ENCODE measurements around the gene RPL10A.

Gene RPL10A

GRCh38 chr6:35490821-35491557 lies 22.8 kb downstream of the RPL10A start:
- Histone ChIP-seq H3K27ac (ENCODE audit: low read depth in 2 of 2, low read length in 2 of 2) (peak overlapping the region; percentile 75 to 77), H3K4me3 (ENCODE audit: low read length in 2 of 2) (no peak overlapping the region), H3K9ac (ENCODE audit: low read depth in 1 of 2, low read length in 2 of 2) (peak overlapping the region in 1 of 2 donors; percentile 29), H3K36me3 (ENCODE audit: control insufficient read depth in 2 of 2, insufficient read depth in 2 of 2, low read length in 2 of 2) (peaks cover 0 to 4% of the 10 kb centered on the region in 2 donors), H3K9me3 (ENCODE audit: control insufficient read depth in 2 of 2, low read length in 2 of 2) (no peaks in the 10 kb centered on the region), H3K27me3 (ENCODE audit: control insufficient read depth in 2 of 2, insufficient read depth in 2 of 2, low read length in 2 of 2) (no peaks in the 10 kb centered on the region), H3K4me1 (ENCODE audit: control insufficient read depth in 2 of 2, insufficient read depth in 2 of 2, low read length in 2 of 2) (peaks cover 56 to 68% of the 10 kb centered on the region in 2 donors)

- H3K4me3 ChIP-seq (ENCODE audit: low read length in 2 of 2): no peak overlapping the region
- H3K27me3 ChIP-seq (ENCODE audit: control insufficient read depth in 2 of 2, insufficient read depth in 2 of 2, low read length in 2 of 2): no peaks in the 10 kb centered on the region
- peaks cover 0 to 4% of the 10 kb centered on the region in 2 donors for H3K36me3 ChIP-seq (ENCODE audit: control insufficient read depth in 2 of 2, insufficient read depth in 2 of 2, low read length in 2 of 2)
- peak overlapping the region in 1 of 2 donors; percentile 31 for H3K9ac ChIP-seq (ENCODE audit: low read depth in 1 of 2, low read length in 2 of 2)
- no peaks in the 10 kb centered on the region for H3K9me3 ChIP-seq (ENCODE audit: control insufficient read depth in 2 of 2, low read length in 2 of 2)
- peak overlapping the region; percentile 75 to 77 for H3K27ac ChIP-seq (ENCODE audit: low read depth in 2 of 2, low read length in 2 of 2)
- H3K4me1 ChIP-seq (ENCODE audit: control insufficient read depth in 2 of 2, insufficient read depth in 2 of 2, low read length in 2 of 2): peaks cover 49 to 62% of the 10 kb centered on the region in 2 donors
Measured at GRCh38 chr6:35491558-35492257, 23.5 kb downstream of the RPL10A start.

GRCh38 chr6:35492258-35492973 lies 24.2 kb downstream of the RPL10A start:
- no peaks in the 10 kb centered on the region for H3K27me3 ChIP-seq (ENCODE audit: control insufficient read depth in 2 of 2, insufficient read depth in 2 of 2, low read length in 2 of 2)
- peak overlapping the region; percentile 75 to 77 for H3K27ac ChIP-seq (ENCODE audit: low read depth in 2 of 2, low read length in 2 of 2)
- H3K4me3 ChIP-seq (ENCODE audit: low read length in 2 of 2): no peak overlapping the region

GRCh38 chr6:35492974-35493284 lies 24.7 kb downstream of the RPL10A start:
- peak overlapping the region; percentile 75 to 77 for H3K27ac ChIP-seq (ENCODE audit: low read depth in 2 of 2, low read length in 2 of 2)
- no peak overlapping the region for H3K9ac ChIP-seq (ENCODE audit: low read depth in 1 of 2, low read length in 2 of 2)
- H3K36me3 ChIP-seq (ENCODE audit: control insufficient read depth in 2 of 2, insufficient read depth in 2 of 2, low read length in 2 of 2): peaks cover 0 to 4% of the 10 kb centered on the region in 2 donors
- no peaks in the 10 kb centered on the region for H3K9me3 ChIP-seq (ENCODE audit: control insufficient read depth in 2 of 2, low read length in 2 of 2)
- no peaks in the 10 kb centered on the region for H3K27me3 ChIP-seq (ENCODE audit: control insufficient read depth in 2 of 2, insufficient read depth in 2 of 2, low read length in 2 of 2)
- peaks cover 40 to 51% of the 10 kb centered on the region in 2 donors for H3K4me1 ChIP-seq (ENCODE audit: control insufficient read depth in 2 of 2, insufficient read depth in 2 of 2, low read length in 2 of 2)
- no peak overlapping the region for H3K4me3 ChIP-seq (ENCODE audit: low read length in 2 of 2)

More at GRCh38 chr6:35492258-35492973, 24.2 kb downstream of the RPL10A start:
- H3K4me1 ChIP-seq (ENCODE audit: control insufficient read depth in 2 of 2, insufficient read depth in 2 of 2, low read length in 2 of 2): peaks cover 42 to 55% of the 10 kb centered on the region in 2 donors
- H3K9me3 ChIP-seq (ENCODE audit: control insufficient read depth in 2 of 2, low read length in 2 of 2): no peaks in the 10 kb centered on the region
- peak overlapping the region in 1 of 2 donors; percentile 53 for H3K9ac ChIP-seq (ENCODE audit: low read depth in 1 of 2, low read length in 2 of 2)
- H3K36me3 ChIP-seq (ENCODE audit: control insufficient read depth in 2 of 2, insufficient read depth in 2 of 2, low read length in 2 of 2): peaks cover 0 to 4% of the 10 kb centered on the region in 2 donors

- Histone ChIP-seq H3K27me3 (ENCODE audit: control insufficient read depth in 2 of 2, insufficient read depth in 2 of 2, low read length in 2 of 2) (no peaks in the 10 kb centered on the region), H3K9ac (ENCODE audit: low read depth in 1 of 2, low read length in 2 of 2) (peak overlapping the region; percentile 22 to 34), H3K27ac (ENCODE audit: low read depth in 2 of 2, low read length in 2 of 2) (peak overlapping the region; percentile 25 to 52), H3K4me1 (ENCODE audit: control insufficient read depth in 2 of 2, insufficient read depth in 2 of 2, low read length in 2 of 2) (peaks cover 39 to 51% of the 10 kb centered on the region in 2 donors), H3K36me3 (ENCODE audit: control insufficient read depth in 2 of 2, insufficient read depth in 2 of 2, low read length in 2 of 2) (peaks cover 0 to 4% of the 10 kb centered on the region in 2 donors), H3K4me3 (ENCODE audit: low read length in 2 of 2) (peak overlapping the region in 1 of 2 donors; percentile 18), H3K9me3 (ENCODE audit: control insufficient read depth in 2 of 2, low read length in 2 of 2) (no peaks in the 10 kb centered on the region)
Measured at GRCh38 chr6:35493307-35493983, 25.2 kb downstream of the RPL10A start.

GRCh38 chr6:35494161-35494563 lies 26.0 kb downstream of the RPL10A start:
- Histone ChIP-seq H3K9me3 (ENCODE audit: control insufficient read depth in 2 of 2, low read length in 2 of 2) (no peaks in the 10 kb centered on the region), H3K4me3 (ENCODE audit: low read length in 2 of 2) (peak overlapping the region in 1 of 2 donors; percentile 20), H3K36me3 (ENCODE audit: control insufficient read depth in 2 of 2, insufficient read depth in 2 of 2, low read length in 2 of 2) (peaks cover 0 to 4% of the 10 kb centered on the region in 2 donors), H3K27ac (ENCODE audit: low read depth in 2 of 2, low read length in 2 of 2) (peak overlapping the region; percentile 25 to 52), H3K27me3 (ENCODE audit: control insufficient read depth in 2 of 2, insufficient read depth in 2 of 2, low read length in 2 of 2) (peaks cover 3 to 5% of the 10 kb centered on the region in 2 donors), H3K9ac (ENCODE audit: low read depth in 1 of 2, low read length in 2 of 2) (peak overlapping the region in 1 of 2 donors; percentile 21), H3K4me1 (ENCODE audit: control insufficient read depth in 2 of 2, insufficient read depth in 2 of 2, low read length in 2 of 2) (peaks cover 38 to 50% of the 10 kb centered on the region in 2 donors)

GRCh38 chr6:35495258-35496035 lies 27.2 kb downstream of the RPL10A start:
- Histone ChIP-seq H3K27ac (ENCODE audit: low read depth in 2 of 2, low read length in 2 of 2) (peak overlapping the region; percentile 85 to 87), H3K36me3 (ENCODE audit: control insufficient read depth in 2 of 2, insufficient read depth in 2 of 2, low read length in 2 of 2) (peaks cover 0 to 4% of the 10 kb centered on the region in 2 donors), H3K4me1 (ENCODE audit: control insufficient read depth in 2 of 2, insufficient read depth in 2 of 2, low read length in 2 of 2) (peaks cover 36 to 50% of the 10 kb centered on the region in 2 donors), H3K9me3 (ENCODE audit: control insufficient read depth in 2 of 2, low read length in 2 of 2) (no peaks in the 10 kb centered on the region), H3K4me3 (ENCODE audit: low read length in 2 of 2) (peak overlapping the region; percentile 64 to 77), H3K9ac (ENCODE audit: low read depth in 1 of 2, low read length in 2 of 2) (peak overlapping the region; percentile 72 to 84), H3K27me3 (ENCODE audit: control insufficient read depth in 2 of 2, insufficient read depth in 2 of 2, low read length in 2 of 2) (peaks cover 3 to 7% of the 10 kb centered on the region in 2 donors)

GRCh38 chr6:35496036-35496840 lies 28.0 kb downstream of the RPL10A start:
- H3K9ac ChIP-seq (ENCODE audit: low read depth in 1 of 2, low read length in 2 of 2): peak overlapping the region; percentile 72 to 84
- peak overlapping the region; percentile 64 to 77 for H3K4me3 ChIP-seq (ENCODE audit: low read length in 2 of 2)
- no peaks in the 10 kb centered on the region for H3K9me3 ChIP-seq (ENCODE audit: control insufficient read depth in 2 of 2, low read length in 2 of 2)
- H3K36me3 ChIP-seq (ENCODE audit: control insufficient read depth in 2 of 2, insufficient read depth in 2 of 2, low read length in 2 of 2): peaks cover 0 to 4% of the 10 kb centered on the region in 2 donors
- peak overlapping the region; percentile 85 to 87 for H3K27ac ChIP-seq (ENCODE audit: low read depth in 2 of 2, low read length in 2 of 2)
- peaks cover 3 to 7% of the 10 kb centered on the region in 2 donors for H3K27me3 ChIP-seq (ENCODE audit: control insufficient read depth in 2 of 2, insufficient read depth in 2 of 2, low read length in 2 of 2)
- peaks cover 33 to 49% of the 10 kb centered on the region in 2 donors for H3K4me1 ChIP-seq (ENCODE audit: control insufficient read depth in 2 of 2, insufficient read depth in 2 of 2, low read length in 2 of 2)
